ENCODE data around the gene TUBA3E. TPM values are rescaled to one million over a fixed set of nuclear protein-coding genes. Genes with fewer than 3 reads are reported as not detected.

Gene TUBA3E
- total and polyA plus RNA-seq, 9 of the 15 experiments (the other 6 are each of a cell fraction or from before 2014, with no cell fraction given): 0.09 to 0.30 (median 0.13) TPM; not detected in 3

DNA sequence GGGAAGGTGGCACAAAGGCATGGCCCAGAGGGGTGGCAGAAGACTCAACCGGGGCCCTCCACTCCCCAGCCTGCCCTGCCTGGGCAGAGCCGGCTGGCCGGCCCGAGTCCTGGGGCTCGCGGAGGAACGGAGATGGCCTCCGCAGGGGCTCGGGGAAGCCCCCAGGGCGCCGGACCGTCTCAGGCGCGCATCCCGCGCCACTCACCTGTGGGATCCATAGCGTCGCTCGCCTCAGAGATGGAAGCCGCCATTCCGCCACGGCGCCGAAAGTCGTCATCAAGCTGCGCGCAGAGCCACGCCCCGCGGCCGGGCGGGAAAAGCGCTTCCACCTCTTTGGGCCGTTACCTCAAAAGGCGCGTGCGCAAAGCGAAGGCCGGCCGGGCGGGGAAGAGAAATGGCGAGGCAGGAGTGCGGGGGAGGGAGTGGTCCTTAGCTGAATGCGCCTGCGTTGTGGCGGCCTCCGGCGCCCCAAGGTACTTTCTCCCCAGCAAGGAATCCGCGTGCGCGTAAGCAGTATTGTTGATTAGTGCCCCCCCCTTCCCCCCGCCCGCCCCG, 16.8 kb downstream of the TUBA3E start, which contains the start of gene SMPD4 (continued):
- TF ChIP-seq, protein P1, sequence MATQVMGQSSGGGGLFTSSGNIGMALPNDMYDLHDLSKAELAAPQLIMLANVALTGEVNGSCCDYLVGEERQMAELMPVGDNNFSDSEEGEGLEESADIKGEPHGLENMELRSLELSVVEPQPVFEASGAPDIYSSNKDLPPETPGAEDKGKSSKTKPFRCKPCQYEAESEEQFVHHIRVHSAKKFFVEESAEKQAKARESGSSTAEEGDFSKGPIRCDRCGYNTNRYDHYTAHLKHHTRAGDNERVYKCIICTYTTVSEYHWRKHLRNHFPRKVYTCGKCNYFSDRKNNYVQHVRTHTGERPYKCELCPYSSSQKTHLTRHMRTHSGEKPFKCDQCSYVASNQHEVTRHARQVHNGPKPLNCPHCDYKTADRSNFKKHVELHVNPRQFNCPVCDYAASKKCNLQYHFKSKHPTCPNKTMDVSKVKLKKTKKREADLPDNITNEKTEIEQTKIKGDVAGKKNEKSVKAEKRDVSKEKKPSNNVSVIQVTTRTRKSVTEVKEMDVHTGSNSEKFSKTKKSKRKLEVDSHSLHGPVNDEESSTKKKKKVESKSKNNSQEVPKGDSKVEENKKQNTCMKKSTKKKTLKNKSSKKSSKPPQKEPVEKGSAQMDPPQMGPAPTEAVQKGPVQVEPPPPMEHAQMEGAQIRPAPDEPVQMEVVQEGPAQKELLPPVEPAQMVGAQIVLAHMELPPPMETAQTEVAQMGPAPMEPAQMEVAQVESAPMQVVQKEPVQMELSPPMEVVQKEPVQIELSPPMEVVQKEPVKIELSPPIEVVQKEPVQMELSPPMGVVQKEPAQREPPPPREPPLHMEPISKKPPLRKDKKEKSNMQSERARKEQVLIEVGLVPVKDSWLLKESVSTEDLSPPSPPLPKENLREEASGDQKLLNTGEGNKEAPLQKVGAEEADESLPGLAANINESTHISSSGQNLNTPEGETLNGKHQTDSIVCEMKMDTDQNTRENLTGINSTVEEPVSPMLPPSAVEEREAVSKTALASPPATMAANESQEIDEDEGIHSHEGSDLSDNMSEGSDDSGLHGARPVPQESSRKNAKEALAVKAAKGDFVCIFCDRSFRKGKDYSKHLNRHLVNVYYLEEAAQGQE (IDR thresholded peaks at IDR 0.05; ENCODE audit: borderline replicate concordance): no peak
- TF ChIP-seq, protein P1 (CRISPR knock-in tag; IDR thresholded peaks at IDR 0.05; ENCODE audit: low read depth): 0 out of 2 replicates have a peak, but pooled peaks have one; percentile 50
- TF ChIP-seq POLR2A (conservative IDR thresholded peaks at IDR 0.05): peak; percentile 73
- TF ChIP-seq MCM2 (IDR thresholded peaks at IDR 0.05; ENCODE audit: low read depth): no peak
- TF ChIP-seq ZNF644 (tag; IDR thresholded peaks at IDR 0.05; ENCODE audit: low read depth): no peak
- TF ChIP-seq RBBP5 (IDR thresholded peaks at IDR 0.05; ENCODE audit: borderline replicate concordance, insufficient read depth, low read length, poor library complexity, severe bottlenecking): peak; percentile 84
- TF ChIP-seq, protein P2, sequence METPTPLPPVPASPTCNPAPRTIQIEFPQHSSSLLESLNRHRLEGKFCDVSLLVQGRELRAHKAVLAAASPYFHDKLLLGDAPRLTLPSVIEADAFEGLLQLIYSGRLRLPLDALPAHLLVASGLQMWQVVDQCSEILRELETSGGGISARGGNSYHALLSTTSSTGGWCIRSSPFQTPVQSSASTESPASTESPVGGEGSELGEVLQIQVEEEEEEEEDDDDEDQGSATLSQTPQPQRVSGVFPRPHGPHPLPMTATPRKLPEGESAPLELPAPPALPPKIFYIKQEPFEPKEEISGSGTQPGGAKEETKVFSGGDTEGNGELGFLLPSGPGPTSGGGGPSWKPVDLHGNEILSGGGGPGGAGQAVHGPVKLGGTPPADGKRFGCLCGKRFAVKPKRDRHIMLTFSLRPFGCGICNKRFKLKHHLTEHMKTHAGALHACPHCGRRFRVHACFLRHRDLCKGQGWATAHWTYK (CRISPR knock-in tag; IDR thresholded peaks at IDR 0.05): no peak
- TF ChIP-seq ZNF57 (CRISPR knock-in tag; IDR thresholded peaks at IDR 0.05): no peak
- TF ChIP-seq PHTF2 (CRISPR knock-in tag; IDR thresholded peaks at IDR 0.05): no peak
- no peak for TF ChIP-seq ZNF174 (CRISPR knock-in tag; IDR thresholded peaks at IDR 0.05)
- TF ChIP-seq, protein P3, sequence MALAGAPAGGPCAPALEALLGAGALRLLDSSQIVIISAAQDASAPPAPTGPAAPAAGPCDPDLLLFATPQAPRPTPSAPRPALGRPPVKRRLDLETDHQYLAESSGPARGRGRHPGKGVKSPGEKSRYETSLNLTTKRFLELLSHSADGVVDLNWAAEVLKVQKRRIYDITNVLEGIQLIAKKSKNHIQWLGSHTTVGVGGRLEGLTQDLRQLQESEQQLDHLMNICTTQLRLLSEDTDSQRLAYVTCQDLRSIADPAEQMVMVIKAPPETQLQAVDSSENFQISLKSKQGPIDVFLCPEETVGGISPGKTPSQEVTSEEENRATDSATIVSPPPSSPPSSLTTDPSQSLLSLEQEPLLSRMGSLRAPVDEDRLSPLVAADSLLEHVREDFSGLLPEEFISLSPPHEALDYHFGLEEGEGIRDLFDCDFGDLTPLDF (CRISPR knock-in tag; IDR thresholded peaks at IDR 0.05): peak; percentile 100
- no peak for TF ChIP-seq SOX6 (IDR thresholded peaks at IDR 0.05)
- TF ChIP-seq MYBL2 (IDR thresholded peaks at IDR 0.05; ENCODE audit: low read depth): peak; percentile 94
- no peak for TF ChIP-seq MYBL2 (CRISPR knock-in tag; IDR thresholded peaks at IDR 0.05; ENCODE audit: borderline replicate concordance)
- TF ChIP-seq, protein P4, sequence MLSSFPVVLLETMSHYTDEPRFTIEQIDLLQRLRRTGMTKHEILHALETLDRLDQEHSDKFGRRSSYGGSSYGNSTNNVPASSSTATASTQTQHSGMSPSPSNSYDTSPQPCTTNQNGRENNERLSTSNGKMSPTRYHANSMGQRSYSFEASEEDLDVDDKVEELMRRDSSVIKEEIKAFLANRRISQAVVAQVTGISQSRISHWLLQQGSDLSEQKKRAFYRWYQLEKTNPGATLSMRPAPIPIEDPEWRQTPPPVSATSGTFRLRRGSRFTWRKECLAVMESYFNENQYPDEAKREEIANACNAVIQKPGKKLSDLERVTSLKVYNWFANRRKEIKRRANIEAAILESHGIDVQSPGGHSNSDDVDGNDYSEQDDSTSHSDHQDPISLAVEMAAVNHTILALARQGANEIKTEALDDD (IDR thresholded peaks at IDR 0.05): no peak
- TF ChIP-seq SRSF9 (IDR thresholded peaks at IDR 0.05; ENCODE audit: borderline replicate concordance, low read depth, low read length): no peak
- TF ChIP-seq SIN3A (IDR thresholded peaks at IDR 0.05; ENCODE audit: borderline replicate concordance in 2 of 2, control insufficient read depth in 1 of 2, low read depth in 2 of 2, low read length in 2 of 2): peak; percentile 85 to 91; a peak in 2 of 4 replicates
- no peak for TF ChIP-seq GTF2F1 (IDR thresholded peaks at IDR 0.05; ENCODE audit: low read depth, low read length)

All from K562 (cell line).